SJSA1 (cell line): ENCODE data around the gene MLIP. TPM values are rescaled to one million over a fixed set of nuclear protein-coding genes. Genes with fewer than 3 reads are reported as not detected.

Experiments
- DNase-seq, 2 experiments: peaks; one replicate each; pipeline ENCODE4 v3.0.0-alpha.2; 2015 to 2020; ENCODE audit warnings: low spot score in 2 of 2, low read depth in 1 of 2
- H3K27ac ChIP-seq: fragments of 250-450 bp; sonication (Bioruptor Pico); 2 replicates; pipeline ENCODE4 v1.5.1; 2020; ENCODE audit warnings: mild to moderate bottlenecking, moderate library complexity
- H3K27me3 ChIP-seq: fragments of 250-450 bp; sonication (Bioruptor Pico); replicated peaks from 2 replicates; pipeline ENCODE4 v1.5.1; 2020; ENCODE audit warnings: mild to moderate bottlenecking, moderate library complexity
- H3K36me3 ChIP-seq: fragments of 250-450 bp; sonication (Bioruptor Pico); 2 replicates; pipeline ENCODE4 v1.5.1; 2020; ENCODE audit warnings: mild to moderate bottlenecking
- H3K4me1 ChIP-seq: fragments of 250-450 bp; sonication (Bioruptor Pico); replicated peaks from 2 replicates; pipeline ENCODE4 v1.6.1; 2021; ENCODE audit warnings: mild to moderate bottlenecking
- H3K4me3 ChIP-seq: fragments of 250-450 bp; sonication (Bioruptor Pico); 2 replicates; pipeline ENCODE4 v1.5.1; 2020; ENCODE audit warnings: mild to moderate bottlenecking
- H3K9me3 ChIP-seq: fragments of 250-450 bp; sonication (Bioruptor Pico); replicated peaks from 2 replicates; pipeline ENCODE4 v1.5.1; 2020; ENCODE audit warnings: mild to moderate bottlenecking
- total RNA-seq: library from RNA; depleted of rRNA; stranded (reverse); fragments of >200 nt; shearing (Covaris generic); gene quantifications from 2 replicates; pipeline ENCODE4 v1.2.3, GENCODE V29; 2014

MLIP gene
- total RNA-seq, 1 experiment from 2014 or later, result not detected

- no peaks in the 10 kb centered on the region for H3K36me3 ChIP-seq
- no peaks in the 10 kb centered on the region for H3K9me3 ChIP-seq
- H3K4me1 ChIP-seq, result no peaks in the 10 kb centered on the region
- H3K4me3 ChIP-seq, result no peak overlapping the region
- no peak for DNase-seq
- no peak overlapping the region for H3K27ac ChIP-seq
- no peaks in the 10 kb centered on the region for H3K27me3 ChIP-seq
Observed at GRCh38 chr6:54085541-54085940, 25.7 kb upstream of the MLIP start.

GRCh38 chr6:54086439-54086838 is 24.8 kb upstream of the MLIP start:
- no peak overlapping the region for H3K27ac ChIP-seq

DNA sequence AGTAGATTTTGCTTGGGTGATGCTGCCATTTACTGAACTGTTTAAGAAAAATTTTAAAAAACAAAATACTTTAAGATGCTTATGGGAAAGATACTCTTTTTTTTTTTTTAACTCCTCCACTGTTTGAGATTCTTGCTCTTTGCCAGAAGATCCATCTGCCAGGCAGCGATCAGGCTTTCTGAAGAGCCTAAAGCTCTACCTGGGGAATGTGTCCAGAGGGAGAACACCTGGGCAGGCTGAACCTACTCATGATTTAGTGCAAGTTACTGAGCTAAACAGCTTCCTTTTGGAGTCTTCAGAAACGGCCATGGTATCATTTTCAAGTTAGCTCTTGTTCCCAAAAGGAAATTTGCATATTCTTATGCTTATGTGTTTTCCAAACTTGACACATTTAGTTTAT is 23.5 kb upstream of the MLIP start:
- H3K4me1 ChIP-seq, result no peaks in the 10 kb centered on the region
- no peak overlapping the region for H3K27ac ChIP-seq
- no peak overlapping the region for H3K4me3 ChIP-seq
- no peak for DNase-seq
- no peaks in the 10 kb centered on the region for H3K27me3 ChIP-seq
- H3K9me3 ChIP-seq, result no peaks in the 10 kb centered on the region
- no peaks in the 10 kb centered on the region for H3K36me3 ChIP-seq

More at GRCh38 chr6:54086439-54086838, 24.8 kb upstream of the MLIP start:
- Histone ChIP-seq H3K4me3 (no peak overlapping the region), H3K9me3 (no peaks in the 10 kb centered on the region), H3K4me1 (no peaks in the 10 kb centered on the region), H3K36me3 (no peaks in the 10 kb centered on the region), H3K27me3 (no peaks in the 10 kb centered on the region)
- no peak for DNase-seq

DNA sequence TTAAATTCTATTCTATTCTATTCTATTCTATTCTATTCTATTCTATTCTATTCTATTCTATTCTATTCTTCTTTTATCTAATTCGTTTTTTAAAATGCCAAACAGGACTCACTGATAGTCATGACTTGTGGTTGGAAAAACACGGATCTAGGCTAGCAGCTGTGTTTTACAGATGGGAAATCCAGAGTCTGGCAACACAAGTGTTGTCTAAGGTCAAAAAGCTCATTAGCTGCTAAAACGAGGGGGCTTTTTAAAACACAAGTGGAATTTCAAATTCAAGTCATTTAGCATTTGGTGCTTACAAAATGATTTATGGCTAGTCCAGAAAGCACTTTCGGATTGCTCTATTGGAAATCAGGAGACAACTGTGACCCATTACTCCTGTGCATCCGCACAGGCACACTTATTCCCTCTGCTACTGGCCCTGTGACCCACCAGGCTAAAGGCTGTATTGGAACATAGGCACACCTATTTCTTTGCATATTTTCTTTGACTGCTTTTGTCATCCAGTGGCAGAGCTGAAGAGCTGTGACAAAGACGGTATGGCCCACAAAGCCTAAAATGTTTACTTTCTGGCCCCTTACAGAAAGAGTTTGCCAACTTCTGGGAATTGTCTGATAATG is 17.8 kb upstream of the MLIP start:
- Histone ChIP-seq H3K4me1 (no peaks in the 10 kb centered on the region), H3K36me3 (no peaks in the 10 kb centered on the region), H3K9me3 (no peaks in the 10 kb centered on the region), H3K27ac (no peak overlapping the region), H3K27me3 (no peaks in the 10 kb centered on the region), H3K4me3 (no peak overlapping the region)
- DNase-seq, result no peak

DNA sequence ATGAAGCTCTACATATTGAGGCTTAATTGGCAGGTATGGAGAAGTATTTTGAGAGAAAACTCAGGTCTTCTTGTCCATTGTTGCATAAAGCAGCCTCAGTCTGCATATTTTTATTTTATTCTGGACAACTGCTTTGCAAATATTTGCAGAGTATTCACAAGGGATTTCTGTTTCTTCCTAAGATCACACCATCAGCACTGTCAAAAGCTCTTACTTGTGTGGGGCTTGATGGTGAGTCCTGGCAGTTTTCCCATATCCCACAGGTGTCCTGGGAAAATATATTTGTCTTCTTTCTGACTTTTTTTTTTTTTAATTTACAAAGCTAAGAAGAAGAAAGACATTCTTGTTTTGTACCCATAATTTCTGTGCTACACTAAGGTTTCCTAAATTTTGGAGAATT is 16.9 kb upstream of the MLIP start:
- no peaks in the 10 kb centered on the region for H3K36me3 ChIP-seq
- no peaks in the 10 kb centered on the region for H3K27me3 ChIP-seq
- no peak overlapping the region for H3K27ac ChIP-seq
- no peak for DNase-seq
- H3K4me3 ChIP-seq, result no peak overlapping the region
- H3K9me3 ChIP-seq, result no peaks in the 10 kb centered on the region
- no peaks in the 10 kb centered on the region for H3K4me1 ChIP-seq

DNA sequence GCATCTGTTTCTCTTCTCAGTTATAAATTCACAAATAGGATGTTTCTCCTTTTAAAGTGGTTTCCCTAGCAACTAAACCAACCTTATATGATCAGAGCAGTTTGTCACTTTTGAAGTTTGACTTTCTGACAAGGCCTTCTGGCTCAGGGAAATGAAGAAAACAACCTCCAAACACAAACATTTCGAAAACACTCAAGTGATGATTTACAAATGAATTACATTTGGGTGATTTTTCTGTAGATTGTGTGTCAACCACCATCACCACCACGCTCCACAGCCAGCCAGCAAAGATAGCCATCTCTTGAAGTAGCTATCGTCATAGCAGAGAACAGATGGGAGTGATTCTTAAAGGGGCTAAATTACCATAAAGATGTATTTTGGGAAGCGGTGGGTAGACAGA is 16.5 kb upstream of the MLIP start:
- H3K4me3 ChIP-seq, result no peak overlapping the region
- H3K36me3 ChIP-seq, result no peaks in the 10 kb centered on the region
- no peak overlapping the region for H3K27ac ChIP-seq
- no peaks in the 10 kb centered on the region for H3K27me3 ChIP-seq
- no peak for DNase-seq
- no peaks in the 10 kb centered on the region for H3K9me3 ChIP-seq
- H3K4me1 ChIP-seq, result no peaks in the 10 kb centered on the region

DNA sequence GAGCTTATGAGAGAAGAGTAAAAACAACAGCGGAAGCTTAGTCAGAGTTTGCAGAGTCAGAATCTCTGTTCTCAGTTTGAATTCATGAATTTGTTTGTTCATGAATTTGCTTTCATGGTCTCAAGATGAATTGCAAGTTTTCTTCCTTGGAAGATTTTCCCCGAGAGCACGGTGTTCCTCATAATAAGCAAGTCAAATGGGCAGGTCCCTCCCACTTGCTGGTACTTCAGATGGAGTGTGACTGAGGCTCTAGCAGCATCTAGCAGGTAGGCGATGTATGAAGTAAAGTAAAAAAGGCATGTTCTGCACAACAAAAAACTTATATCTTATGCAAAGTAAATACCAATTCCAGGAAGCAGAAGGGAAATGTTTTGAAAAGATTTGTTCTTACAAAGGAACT is 15.5 kb upstream of the MLIP start:
- Histone ChIP-seq H3K27ac (no peak overlapping the region), H3K9me3 (no peaks in the 10 kb centered on the region), H3K4me1 (no peaks in the 10 kb centered on the region), H3K36me3 (no peaks in the 10 kb centered on the region), H3K4me3 (no peak overlapping the region), H3K27me3 (no peaks in the 10 kb centered on the region)
- no peak for DNase-seq

- no peak overlapping the region for H3K4me3 ChIP-seq
- DNase-seq, result no peak
- H3K9me3 ChIP-seq, result no peaks in the 10 kb centered on the region
- H3K36me3 ChIP-seq, result no peaks in the 10 kb centered on the region
- H3K4me1 ChIP-seq, result no peaks in the 10 kb centered on the region
- H3K27ac ChIP-seq, result no peak overlapping the region
- H3K27me3 ChIP-seq, result no peaks in the 10 kb centered on the region
Observed at GRCh38 chr6:54096811-54097210, 14.4 kb upstream of the MLIP start.

GRCh38 chr6:54097753-54098152 is 13.5 kb upstream of the MLIP start:
- no peak overlapping the region for H3K27ac ChIP-seq

GRCh38 chr6:54098450-54099044 is 12.7 kb upstream of the MLIP start:
- Histone ChIP-seq H3K9me3 (no peaks in the 10 kb centered on the region), H3K27me3 (no peaks in the 10 kb centered on the region), H3K36me3 (no peaks in the 10 kb centered on the region), H3K4me3 (no peak overlapping the region), H3K4me1 (no peaks in the 10 kb centered on the region), H3K27ac (no peak overlapping the region)
- no peak for DNase-seq

More at GRCh38 chr6:54097753-54098152, 13.5 kb upstream of the MLIP start:
- Histone ChIP-seq H3K9me3 (no peaks in the 10 kb centered on the region), H3K36me3 (no peaks in the 10 kb centered on the region), H3K27me3 (no peaks in the 10 kb centered on the region), H3K4me1 (no peaks in the 10 kb centered on the region), H3K4me3 (no peak overlapping the region)
- DNase-seq, result no peak

GRCh38 chr6:54099225-54099624 is 12.0 kb upstream of the MLIP start:
- Histone ChIP-seq H3K9me3 (no peaks in the 10 kb centered on the region), H3K36me3 (no peaks in the 10 kb centered on the region), H3K4me1 (no peaks in the 10 kb centered on the region), H3K27me3 (no peaks in the 10 kb centered on the region), H3K4me3 (no peak overlapping the region), H3K27ac (no peak overlapping the region)
- no peak for DNase-seq

- no peak overlapping the region for H3K4me3 ChIP-seq
- no peaks in the 10 kb centered on the region for H3K4me1 ChIP-seq
- no peak for DNase-seq
- no peaks in the 10 kb centered on the region for H3K9me3 ChIP-seq
- H3K36me3 ChIP-seq, result no peaks in the 10 kb centered on the region
- H3K27ac ChIP-seq, result no peak overlapping the region
- H3K27me3 ChIP-seq, result no peaks in the 10 kb centered on the region
Observed at GRCh38 chr6:54100411-54101006, 10.7 kb upstream of the MLIP start.

DNA sequence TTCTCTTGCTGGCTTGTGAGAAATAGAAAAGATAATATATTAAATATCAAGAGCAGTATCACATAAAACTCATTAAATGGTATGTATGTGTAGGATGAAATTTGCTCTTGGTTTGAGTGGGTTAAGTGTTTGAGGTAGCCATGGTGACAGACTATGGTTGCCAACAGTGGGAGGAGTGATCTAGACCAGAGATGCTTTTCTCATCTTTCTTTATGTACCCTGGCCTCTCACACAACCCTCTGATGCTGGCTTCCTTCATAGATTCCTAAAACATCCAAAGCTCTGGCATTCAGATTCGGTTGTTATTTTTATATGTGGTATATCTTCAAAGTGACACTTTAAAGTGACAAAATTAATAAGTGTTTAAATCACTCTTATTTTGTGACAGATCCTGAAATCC is 9.0 kb upstream of the MLIP start:
- Histone ChIP-seq H3K9me3 (no peaks in the 10 kb centered on the region), H3K27ac (no peak overlapping the region), H3K36me3 (no peaks in the 10 kb centered on the region), H3K4me1 (no peaks in the 10 kb centered on the region), H3K4me3 (no peak overlapping the region), H3K27me3 (no peaks in the 10 kb centered on the region)
- DNase-seq, result no peak

GRCh38 chr6:54103497-54103896 is 7.7 kb upstream of the MLIP start:
- H3K4me1 ChIP-seq, result no peaks in the 10 kb centered on the region
- no peak overlapping the region for H3K27ac ChIP-seq
- H3K27me3 ChIP-seq, result no peaks in the 10 kb centered on the region
- no peak overlapping the region for H3K4me3 ChIP-seq
- H3K9me3 ChIP-seq, result no peaks in the 10 kb centered on the region
- H3K36me3 ChIP-seq, result no peaks in the 10 kb centered on the region
- no peak for DNase-seq
